ENCODE data around the gene BANK1. TPM values are rescaled to one million over a fixed set of nuclear protein-coding genes. Genes with fewer than 3 reads are reported as not detected.

Gene BANK1
- total RNA-seq, 4 donors from 2014 or later: 3.2 to 7.7 (median 6.9) TPM

DNA sequence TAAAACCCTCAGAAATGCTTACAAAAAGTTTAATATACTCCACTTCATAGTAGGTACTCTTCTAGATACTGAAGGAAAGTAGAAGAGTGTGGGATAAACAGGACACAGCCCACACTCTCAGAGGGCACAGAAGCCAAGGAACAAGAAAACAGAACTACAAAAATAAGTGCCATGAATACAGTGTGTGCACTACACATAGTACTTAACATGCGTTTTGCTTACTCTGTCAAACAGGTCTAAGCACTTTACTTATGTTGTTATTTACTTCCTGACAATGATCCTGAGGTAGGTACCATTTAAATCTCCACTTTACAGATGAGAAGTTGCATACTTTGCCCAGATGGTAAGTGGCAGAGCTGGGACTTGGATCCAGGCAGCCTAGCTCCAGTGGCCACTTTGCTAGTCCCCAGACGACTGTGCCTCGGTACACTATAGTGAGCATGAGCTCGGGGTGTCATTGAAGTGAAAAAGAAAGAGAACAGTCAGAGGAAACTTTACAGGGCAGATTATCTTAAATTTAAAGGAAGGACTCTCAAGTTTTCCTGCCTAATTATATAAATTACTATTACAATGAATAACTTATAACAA, 120.3 kb downstream of the BANK1 start:
- TF ChIP-seq, protein P1, sequence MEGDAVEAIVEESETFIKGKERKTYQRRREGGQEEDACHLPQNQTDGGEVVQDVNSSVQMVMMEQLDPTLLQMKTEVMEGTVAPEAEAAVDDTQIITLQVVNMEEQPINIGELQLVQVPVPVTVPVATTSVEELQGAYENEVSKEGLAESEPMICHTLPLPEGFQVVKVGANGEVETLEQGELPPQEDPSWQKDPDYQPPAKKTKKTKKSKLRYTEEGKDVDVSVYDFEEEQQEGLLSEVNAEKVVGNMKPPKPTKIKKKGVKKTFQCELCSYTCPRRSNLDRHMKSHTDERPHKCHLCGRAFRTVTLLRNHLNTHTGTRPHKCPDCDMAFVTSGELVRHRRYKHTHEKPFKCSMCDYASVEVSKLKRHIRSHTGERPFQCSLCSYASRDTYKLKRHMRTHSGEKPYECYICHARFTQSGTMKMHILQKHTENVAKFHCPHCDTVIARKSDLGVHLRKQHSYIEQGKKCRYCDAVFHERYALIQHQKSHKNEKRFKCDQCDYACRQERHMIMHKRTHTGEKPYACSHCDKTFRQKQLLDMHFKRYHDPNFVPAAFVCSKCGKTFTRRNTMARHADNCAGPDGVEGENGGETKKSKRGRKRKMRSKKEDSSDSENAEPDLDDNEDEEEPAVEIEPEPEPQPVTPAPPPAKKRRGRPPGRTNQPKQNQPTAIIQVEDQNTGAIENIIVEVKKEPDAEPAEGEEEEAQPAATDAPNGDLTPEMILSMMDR (IDR thresholded peaks at IDR 0.05): no peak
- no peak for ATAC-seq (ENCODE audit: low FRiP score)

DNA sequence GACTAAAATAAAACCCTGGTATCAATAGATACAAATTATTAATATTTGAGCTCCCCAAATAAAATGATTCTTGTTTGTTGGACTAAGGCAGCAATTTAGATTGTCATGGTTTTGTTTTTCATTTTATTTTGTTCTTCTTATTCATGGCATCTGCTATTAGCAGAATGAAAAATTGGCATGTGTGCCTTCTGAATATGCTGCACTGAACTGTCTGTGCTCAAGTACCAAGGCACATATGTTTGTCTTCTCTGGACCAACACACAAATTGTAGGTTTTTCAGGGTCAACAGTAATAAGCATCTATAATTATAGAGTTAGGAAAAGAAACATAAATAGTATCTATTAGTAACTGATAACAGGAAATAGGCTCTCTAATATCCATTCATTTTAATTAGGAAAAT, 121.1 kb downstream of the BANK1 start:
- ATAC-seq (ENCODE audit: low FRiP score) (no peak), DNase-seq (ENCODE audit: low spot score) (no peak)
- TF ChIP-seq, protein P1 (IDR thresholded peaks at IDR 0.05): no peak

More for the DNA sequence above, 120.3 kb downstream of the BANK1 start:
- DNase-seq (ENCODE audit: low spot score): no peak

DNA sequence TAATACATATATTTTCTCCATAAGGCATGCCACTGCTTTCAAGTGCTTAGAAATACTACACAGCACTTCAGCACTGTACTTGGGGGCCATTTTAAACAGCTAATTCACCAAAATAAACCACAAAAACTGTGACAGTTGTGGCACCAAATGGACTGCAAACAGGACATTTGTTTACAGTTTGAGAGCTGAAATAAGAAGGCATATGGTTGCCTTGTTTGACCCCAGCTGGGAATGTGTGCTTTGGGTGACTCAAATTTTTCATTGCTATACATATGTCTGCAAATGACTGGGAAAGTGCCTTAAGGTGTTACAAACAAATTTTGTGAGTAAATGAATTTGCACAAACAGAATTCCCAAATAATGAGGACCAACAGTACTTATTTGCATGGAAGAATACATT, 124.2 kb downstream of the BANK1 start:
- DNase-seq (ENCODE audit: low spot score) (no peak), ATAC-seq (ENCODE audit: low FRiP score) (no peak)
- TF ChIP-seq, protein P1 (IDR thresholded peaks at IDR 0.05): no peak

DNA sequence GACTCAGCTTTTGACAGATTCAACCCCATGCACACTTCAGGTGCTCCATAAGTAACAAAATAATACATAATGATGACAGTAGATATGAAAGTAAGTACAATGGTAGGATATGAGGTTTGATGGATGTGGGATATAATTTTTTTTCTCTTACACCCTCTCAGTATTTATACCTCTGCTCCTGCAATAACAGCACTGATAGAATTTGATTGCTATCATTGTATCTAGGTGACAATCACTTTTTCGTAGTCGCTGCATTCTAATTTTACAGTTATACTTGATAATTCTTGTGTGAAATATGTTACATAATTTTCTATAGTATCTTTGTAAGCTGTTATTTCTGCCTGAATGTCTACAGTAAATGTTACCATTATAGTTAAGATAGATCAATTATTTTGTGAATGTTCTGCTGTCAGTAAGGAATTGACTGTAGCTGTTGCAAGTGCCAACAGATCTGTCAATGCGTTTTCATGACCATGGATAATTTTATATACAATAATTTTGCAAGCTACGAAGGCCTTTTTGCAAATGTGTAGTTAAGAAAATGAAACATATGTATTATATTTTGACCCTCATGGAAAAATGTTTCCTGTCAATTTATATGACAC, 128.9 kb downstream of the BANK1 start:
- TF ChIP-seq, protein P1 (IDR thresholded peaks at IDR 0.05): no peak
- DNase-seq (ENCODE audit: low spot score) (no peak), ATAC-seq (ENCODE audit: low FRiP score) (no peak)

DNA sequence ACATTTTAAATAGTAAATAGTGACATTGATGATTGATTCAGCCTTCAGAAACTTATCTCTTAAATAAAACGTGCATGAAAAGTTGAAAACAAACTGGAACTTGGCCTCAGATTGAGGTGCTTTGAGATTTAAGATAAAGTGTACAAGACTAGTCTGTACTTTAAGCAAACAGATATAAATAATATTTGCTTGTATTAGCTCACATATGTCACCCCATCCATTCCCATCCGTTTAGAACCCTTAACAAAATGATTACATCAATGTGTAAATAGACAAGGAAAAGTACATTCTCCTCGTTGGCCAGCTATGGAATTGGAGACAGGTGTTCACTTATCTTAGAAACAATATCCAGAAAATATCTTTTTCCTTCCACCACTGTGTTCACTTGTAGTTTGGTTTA, 130.8 kb downstream of the BANK1 start:
- ATAC-seq (ENCODE audit: low FRiP score) (no peak), DNase-seq (ENCODE audit: low spot score) (no peak)
- TF ChIP-seq, protein P1 (IDR thresholded peaks at IDR 0.05): no peak

GRCh38 chr4:101931619-101932018, 141.1 kb downstream of the BANK1 start:
- no peak for DNase-seq (ENCODE audit: low spot score)
- ATAC-seq (ENCODE audit: low FRiP score): no peak
- TF ChIP-seq, protein P1 (IDR thresholded peaks at IDR 0.05): no peak

DNA sequence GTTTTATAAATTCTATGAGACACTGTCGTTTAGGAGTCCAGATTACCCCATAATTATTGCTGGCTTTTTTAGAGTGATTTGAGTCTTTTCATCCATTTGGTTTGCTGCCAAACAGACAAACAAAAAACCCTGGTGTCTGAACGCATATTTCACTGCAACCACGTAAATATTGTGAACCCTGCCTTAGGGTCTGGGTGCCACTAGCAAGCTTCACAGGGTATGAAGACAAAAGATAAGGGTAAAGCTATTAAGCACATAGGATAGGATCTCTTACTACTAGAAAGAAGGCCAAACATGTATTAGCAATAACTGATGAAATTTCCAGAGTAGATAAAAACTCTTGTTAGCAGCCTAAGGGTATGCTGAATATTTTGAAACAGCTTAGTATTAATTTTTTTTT, 143.3 kb downstream of the BANK1 start:
- TF ChIP-seq, protein P1 (IDR thresholded peaks at IDR 0.05): no peak
- ATAC-seq (ENCODE audit: low FRiP score): no peak
- no peak for DNase-seq (ENCODE audit: low spot score)

Measured in omental fat pad (tissue), 4 donors.